A549 treated with dexamethasone at 1 μM for 4 hours (cell line): Measurements from ENCODE around the gene SPRYD3. TPM values are rescaled to one million over a fixed set of nuclear protein-coding genes. Genes with fewer than 3 reads are reported as not detected.

Experiments used
- total RNA-seq: library from RNA; stranded (reverse); fragments of 200-300 nt; extraction: Qiagen RNA extraction; gene quantifications from 5 replicates; pipeline ENCODE4 v1.2.3, GENCODE V29; 2022

The SPRYD3 gene
- total RNA-seq, result 31.9 to 38.0 TPM (median 36.8 TPM) in 5 replicates

GRCh38 chr12:53079226-53080117 is at the start of gene SPRYD3:
Gene SPRYD3, minus strand, starts transcription at chr12:53079390. Its CDS starts 57 bp downstream, at chr12:53079333.

DNA sequence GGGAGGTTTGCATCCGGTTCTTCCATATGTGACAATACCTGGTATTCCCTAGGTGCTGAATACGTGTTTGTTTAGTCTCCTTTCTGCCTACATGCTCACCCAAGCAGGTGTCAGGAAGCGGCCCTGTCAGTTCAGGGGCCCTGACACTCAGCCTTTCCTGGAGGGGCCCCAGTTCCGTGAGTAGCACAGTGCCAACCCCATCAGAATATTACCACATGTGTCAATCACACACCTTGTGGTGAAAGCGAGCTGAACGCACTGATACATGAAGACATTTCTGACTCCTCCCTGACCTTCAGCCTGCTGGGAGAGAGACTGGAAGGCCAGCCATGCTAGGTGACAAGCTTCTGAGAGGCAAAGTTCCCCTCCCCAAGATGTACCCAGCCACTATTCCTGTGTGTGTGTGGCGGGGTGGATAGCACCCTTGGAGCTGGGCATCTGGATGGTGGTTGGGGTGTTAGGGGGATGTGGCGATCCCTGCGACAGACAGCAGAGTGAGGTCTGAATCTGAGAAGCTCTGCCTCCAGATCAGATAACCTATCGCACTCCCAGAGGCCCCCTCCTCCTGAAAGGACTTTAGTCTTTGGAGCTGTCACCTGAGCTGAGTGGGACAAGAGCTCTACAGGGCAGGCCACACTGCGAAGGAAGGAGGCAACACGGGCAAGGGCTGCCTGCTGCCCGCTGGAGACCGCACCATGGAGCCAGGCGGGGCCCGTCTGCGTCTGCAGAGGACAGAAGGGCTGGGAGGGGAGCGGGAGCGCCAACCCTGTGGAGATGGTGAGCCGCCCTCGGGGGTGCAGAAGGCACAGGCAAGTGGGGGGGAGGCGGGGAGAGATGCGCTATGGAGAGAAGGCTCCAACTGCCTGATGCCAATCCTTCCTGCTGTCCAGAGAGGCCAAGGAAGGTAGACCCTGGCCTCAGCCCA is 24.0 kb upstream of the SPRYD3 start, which contains the start of gene SOAT2:
TSS of gene SOAT2 (plus strand) at position 604 of the 925 bp plus-strand sequence. CDS start at position 696, 92 bp downstream.

GRCh38 chr12:53097564-53098353 is 18.6 kb upstream of the SPRYD3 start, which contains the start of gene IGFBP6:
Gene IGFBP6, plus strand, starts transcription at chr12:53097667. Its CDS starts 51 bp downstream, at chr12:53097718.

GRCh38 chr12:53049571-53050318 is 29.4 kb downstream of the SPRYD3 start, which contains the start of gene TNS2:
Gene TNS2, plus strand, starts transcription at chr12:53050065. Its CDS starts 121 bp downstream, at chr12:53050186.

Other genes starting within 250 kb of the SPRYD3 start
- 0.06 to 0.17 TPM (median 0.06 TPM) in 3 of 5 replicates, not detected in the others for gene KRT79, start 245.1 kb downstream of the SPRYD3 start, total RNA-seq
- 0.12 to 0.36 TPM (median 0.19 TPM) in 4 of 5 replicates, not detected in the other for gene KRT78, start 230.4 kb downstream of the SPRYD3 start, total RNA-seq
- gene KRT8, start 174.3 kb downstream of the SPRYD3 start, total RNA-seq, result 4,375 to 5,591 TPM (median 5,356 TPM) in 5 replicates
- gene KRT18, start 130.3 kb downstream of the SPRYD3 start, total RNA-seq, result 3,225 to 3,786 TPM (median 3,735 TPM) in 5 replicates
- gene EIF4B, start 72.9 kb downstream of the SPRYD3 start, total RNA-seq, result 281 to 365 TPM (median 350 TPM) in 5 replicates
- 29.0 to 75.3 TPM (median 67.4 TPM) in 5 replicates for gene TNS2, start 29.3 kb downstream of the SPRYD3 start, total RNA-seq
- gene IGFBP6, start 18.3 kb upstream of the SPRYD3 start, total RNA-seq, result 171 to 218 TPM (median 205 TPM) in 5 replicates
- 0.17 to 0.27 TPM (median 0.26 TPM) in 5 replicates for gene SOAT2, start 24.1 kb upstream of the SPRYD3 start, total RNA-seq
- gene ZNF740, start 101.3 kb upstream of the SPRYD3 start, total RNA-seq, result 12.4 to 16.9 TPM (median 14.3 TPM) in 5 replicates
- gene CSAD, start 101.5 kb upstream of the SPRYD3 start, total RNA-seq, result 4.1 to 8.3 TPM (median 7.0 TPM) in 5 replicates
- gene ITGB7, start 127.9 kb upstream of the SPRYD3 start, total RNA-seq, result 0.14 to 0.36 TPM (median 0.28 TPM) in 5 replicates
- gene RARG, start 152.8 kb upstream of the SPRYD3 start, total RNA-seq, result 17.9 to 23.5 TPM (median 23.2 TPM) in 5 replicates
- 14.1 to 24.7 TPM (median 21.8 TPM) in 5 replicates for gene ESPL1, start 188.9 kb upstream of the SPRYD3 start, total RNA-seq
- gene PFDN5, start 216.2 kb upstream of the SPRYD3 start, total RNA-seq, result 433 to 521 TPM (median 445 TPM) in 5 replicates
- 70.6 to 86.9 TPM (median 83.2 TPM) in 5 replicates for gene MYG1, start 220.3 kb upstream of the SPRYD3 start, total RNA-seq
- 71.1 to 84.9 TPM (median 79.2 TPM) in 5 replicates for gene AAAS, start 242.2 kb upstream of the SPRYD3 start, total RNA-seq